Ovary (tissue), 10 donors: Measurements from ENCODE around the gene UBQLN2. TPM values are rescaled to one million over a fixed set of nuclear protein-coding genes. Genes with fewer than 3 reads are reported as not detected.
A peak's percentile ranks its signal among the peaks of the same experiment; 100 is the strongest.
"Not testable (repeated sequence)": the region's sequence is repeated elsewhere in the genome, so short reads cannot be mapped to it uniquely, and the experiment has no call there.

Experiments used
- DNase-seq, 5 donors: peaks; one replicate each; pipeline ENCODE4 v3.0.0-alpha.2; 2019 to 2020
- H3K27ac ChIP-seq, 2 donors: fragments of 200-600 bp; one replicate each; pipeline versions ENCODE4 v1.5.1 to v1.8.0; 2019 to 2022
- H3K27me3 ChIP-seq: fragments of 200-600 bp; one replicate; pipeline ENCODE4 v1.8.0; 2022
- H3K36me3 ChIP-seq: fragments of 200-600 bp; sonication (generic); one replicate; pipeline ENCODE4 v1.5.1; 2019
- H3K4me1 ChIP-seq: one replicate; pipeline ENCODE4 v1.8.1; 2013; ENCODE audit warnings: mild to moderate bottlenecking, moderate library complexity; ENCODE audit not compliant: insufficient read depth
- H3K4me3 ChIP-seq: fragments of 200-600 bp; sonication (generic); one replicate; pipeline ENCODE4 v1.5.1; 2017
- H3K9me3 ChIP-seq, 2 donors: fragments of 200-600 bp in 1 of 2; sonication (generic) in 1 of 2; one replicate each; pipeline versions ENCODE4 v1.5.1 to v1.8.1; 2013 to 2019; ENCODE audit warnings: mild to moderate bottlenecking in 1 of 2, moderate library complexity in 1 of 2
- CTCF ChIP-seq, 3 donors: fragments of 450-650 bp in 2 of 3; fragments of 200-600 bp in 1 of 3; IDR thresholded peaks; one replicate each; pipeline versions ENCODE4 v1.5.1 to v1.8.0; 2016 to 2022; ENCODE audit warnings: antibody characterized with exemption in 3 of 3, mild to moderate bottlenecking in 1 of 3
- EP300 ChIP-seq: sonication (generic); formaldehyde crosslinking; IDR thresholded peaks from one replicate; pipeline ENCODE4 v1.6.1; 2017; ENCODE audit warnings: antibody characterized with exemption
- POLR2A ChIP-seq: fragments of 450-650 bp; IDR thresholded peaks from one replicate; pipeline ENCODE4 v1.6.1; 2017; ENCODE audit warnings: antibody characterized with exemption, mild to moderate bottlenecking, moderate library complexity
- WGBS, 3 donors: extraction: QIAGEN DNeasy Blood & Tissue Kit in 1 of 3; methylation state at CpG; one replicate each; pipeline versions ENCODE4 v1.1.5 to v1.1.7; 2013 to 2017; 5-methylcytosine and 5-hydroxymethylcytosine counted together
- intact Hi-C, 4 donors: fragments of 100-400 bp; cut with DNase I; formaldehyde crosslinking; loops; one replicate each; pipeline versions ENCODE4 v1.11.0 to v1.15.1; 2022 to 2023
- long read RNA-seq, 3 donors: library from polyadenylated mRNA in 2 of 3; unstranded in 2 of 3; transcript quantifications; one replicate each; pipeline ENCODE4 v2.0.0 and lab custom pipeline, GENCODE V29; 2021 to 2026
- polyA plus RNA-seq, 2 donors: library from polyadenylated mRNA; stranded (reverse); fragments of 200-250 nt in 1 of 2; fragments of 350-450 nt in 1 of 2; fragmentation: Illumina TruSeq in 1 of 2; extraction: RNeasy Lipid Tissue Mini Kit (QIAGEN cat#74804) in 1 of 2; gene quantifications; one replicate each; pipeline ENCODE4 v1.2.3, GENCODE V29; 2013 to 2014
- total RNA-seq, 7 donors: library from RNA; depleted of rRNA in 2 of 7; stranded (reverse); fragments of >200 nt in 2 of 7; fragmentation: NEBNext Ultra II Directional in 3 of 7; extraction: Animal tissue kit (Norgen Biotek cat#: 25700) in 3 of 7; gene quantifications; one replicate each; pipeline versions ENCODE4 v1.1.0 to v1.2.4, GENCODE V29; 2016 to 2023
- donor health status: DM: no; HTN: no; CAD: no; lungs with moderate emphysema.
- donor health status: DM: no; HTN: no; CAD: no.
- donor health status: Bipolar disorder and iron deficiency.
- donor health status: DM: yes; HTN: yes; CAD: no.
- donor health status: DM: no; HTN: no; CAD: no.
- donor health status: DM: yes; HTN: yes; CAD: no.

Gene UBQLN2
- total RNA-seq (10 to 100 TPM; 21.2 to 53.4 (median 36.7) TPM), polyA plus RNA-seq (10 to 100 TPM; 18.5 to 34.2 TPM)
- long read RNA-seq, donor 1, full-length matches to known transcripts, result 45 of 45 reads
- long read RNA-seq, donor 1, partial matches to known transcripts, result 0 of 45 reads
- long read RNA-seq, donor 1, other reads (novel, unspliced or antisense), result 0 of 45 reads
- long read RNA-seq, donor 2, full-length matches to known transcripts, result 52 of 52 reads
- long read RNA-seq, donor 2, partial matches to known transcripts, result 0 of 52 reads
- long read RNA-seq, donor 2, other reads (novel, unspliced or antisense), result 0 of 52 reads
- long read RNA-seq, donor 3, full-length matches to known transcripts, result 115 of 117 reads
- long read RNA-seq, donor 3, partial matches to known transcripts, result 0 of 117 reads
- long read RNA-seq, donor 3, other reads (novel, unspliced or antisense), result 2 of 117 reads

GRCh38 chrX:56563231-56564161 is at the start of gene UBQLN2:
Gene UBQLN2, plus strand, starts transcription at chrX:56563627. Its CDS starts 247 bp downstream, at chrX:56563874.
- H3K27me3 ChIP-seq, result no peaks in the 10 kb centered on the region
- WGBS, 3 donors, result 19 to 25% (median 21%) methylated on average over 63 to 70 of the region's 70 CpGs
- peak within 1 kb of the TSS; percentile 43 to 91 for H3K27ac ChIP-seq
- no peaks in the 10 kb centered on the region for H3K9me3 ChIP-seq
- no peaks in the 10 kb centered on the region for H3K36me3 ChIP-seq
- intact Hi-C loops, result no loop called here
- no peaks in the 10 kb centered on the region for H3K4me1 ChIP-seq
- DNase-seq, result peak; percentile 77 to 86 (median 84)
- TF ChIP-seq EP300 (no peak), POLR2A (peak; percentile 76), CTCF (IDR thresholded peaks at IDR 0.05) (peak in 1 of 3 donors; percentile 13)
- peak within 1 kb of the TSS; percentile 56 for H3K4me3 ChIP-seq

- WGBS, 3 donors, result 48 to 58% (median 51%) methylated on average over 2 of the region's 2 CpGs
- H3K4me3 ChIP-seq, result no peak overlapping the region
- DNase-seq, result no peak
- TF ChIP-seq CTCF (IDR thresholded peaks at IDR 0.05) (no peak), EP300 (no peak), POLR2A (no peak)
- intact Hi-C loops, result no loop called here
- no peak overlapping the region for H3K27ac ChIP-seq
- H3K4me1 ChIP-seq, result no peaks in the 10 kb centered on the region
- no peaks in the 10 kb centered on the region for H3K36me3 ChIP-seq
- no peaks in the 10 kb centered on the region for H3K27me3 ChIP-seq
- no peaks in the 10 kb centered on the region for H3K9me3 ChIP-seq
Observed at GRCh38 chrX:56519642-56520041, 43.8 kb upstream of the UBQLN2 start.

GRCh38 chrX:56529482-56530007 is 33.9 kb upstream of the UBQLN2 start:
- intact Hi-C loops, H3K4me3 ChIP-seq, H3K4me1 ChIP-seq, H3K36me3 ChIP-seq, H3K27ac ChIP-seq, H3K9me3 ChIP-seq, H3K27me3 ChIP-seq, DNase-seq: not testable (repeated sequence)
- 45 to 56% (median 52%) methylated on average over 2 of the region's 2 CpGs for WGBS, 3 donors

GRCh38 chrX:56530011-56530410 is 33.4 kb upstream of the UBQLN2 start:
- Histone ChIP-seq H3K4me3 (no peak overlapping the region), H3K4me1 (no peaks in the 10 kb centered on the region), H3K27ac (no peak overlapping the region), H3K27me3 (no peaks in the 10 kb centered on the region), H3K9me3 (no peaks in the 10 kb centered on the region), H3K36me3 (no peaks in the 10 kb centered on the region)
- intact Hi-C loops, result no loop called here
- 28 to 42% (median 29%) methylated on average over 1 of the region's 1 CpG for WGBS, 3 donors
- DNase-seq, result no peak
- TF ChIP-seq POLR2A (no peak), EP300 (no peak), CTCF (IDR thresholded peaks at IDR 0.05) (no peak)
